ENCODE measurements around the gene XRCC2. TPM values are rescaled to one million over a fixed set of nuclear protein-coding genes. Genes with fewer than 3 reads are reported as not detected.
"Not testable (repeated sequence)": the region's sequence is repeated elsewhere in the genome, so short reads cannot be mapped to it uniquely, and the experiment has no call there.

XRCC2 gene
- 1 to 10 TPM in 1 of 4 donors, under 1 TPM in 2, not detected in 1; under 0.01 to 8.7 (median 0.37) TPM for total RNA-seq

GRCh38 chr7:152675759-152676636, at the start of gene XRCC2:
Gene XRCC2 (minus strand): TSS chr7:152676141. CDS start chr7:152676079, 62 bp downstream.
- Histone ChIP-seq H3K27me3 (no peaks in the 10 kb centered on the region), H3K36me3 (no peaks in the 10 kb centered on the region), H3K27ac (peak within 1 kb of the TSS; percentile 76 to 83), H3K9me3 (no peaks in the 10 kb centered on the region), H3K4me3 (peak within 1 kb of the TSS; percentile 51 to 69), H3K4me1 (peaks cover 0 to 7% of the 10 kb centered on the region in 2 donors)
- intact Hi-C loops (cut with DNase I; ENCODE audit: low total_unique reads): no loop called here
- TF ChIP-seq, protein P1, sequence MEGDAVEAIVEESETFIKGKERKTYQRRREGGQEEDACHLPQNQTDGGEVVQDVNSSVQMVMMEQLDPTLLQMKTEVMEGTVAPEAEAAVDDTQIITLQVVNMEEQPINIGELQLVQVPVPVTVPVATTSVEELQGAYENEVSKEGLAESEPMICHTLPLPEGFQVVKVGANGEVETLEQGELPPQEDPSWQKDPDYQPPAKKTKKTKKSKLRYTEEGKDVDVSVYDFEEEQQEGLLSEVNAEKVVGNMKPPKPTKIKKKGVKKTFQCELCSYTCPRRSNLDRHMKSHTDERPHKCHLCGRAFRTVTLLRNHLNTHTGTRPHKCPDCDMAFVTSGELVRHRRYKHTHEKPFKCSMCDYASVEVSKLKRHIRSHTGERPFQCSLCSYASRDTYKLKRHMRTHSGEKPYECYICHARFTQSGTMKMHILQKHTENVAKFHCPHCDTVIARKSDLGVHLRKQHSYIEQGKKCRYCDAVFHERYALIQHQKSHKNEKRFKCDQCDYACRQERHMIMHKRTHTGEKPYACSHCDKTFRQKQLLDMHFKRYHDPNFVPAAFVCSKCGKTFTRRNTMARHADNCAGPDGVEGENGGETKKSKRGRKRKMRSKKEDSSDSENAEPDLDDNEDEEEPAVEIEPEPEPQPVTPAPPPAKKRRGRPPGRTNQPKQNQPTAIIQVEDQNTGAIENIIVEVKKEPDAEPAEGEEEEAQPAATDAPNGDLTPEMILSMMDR (IDR thresholded peaks at IDR 0.05): no peak
- peak; percentile 48 to 73 for TF ChIP-seq POLR2A (IDR thresholded peaks at IDR 0.05)
- DNase-seq: peak; percentile 88 to 93

DNA sequence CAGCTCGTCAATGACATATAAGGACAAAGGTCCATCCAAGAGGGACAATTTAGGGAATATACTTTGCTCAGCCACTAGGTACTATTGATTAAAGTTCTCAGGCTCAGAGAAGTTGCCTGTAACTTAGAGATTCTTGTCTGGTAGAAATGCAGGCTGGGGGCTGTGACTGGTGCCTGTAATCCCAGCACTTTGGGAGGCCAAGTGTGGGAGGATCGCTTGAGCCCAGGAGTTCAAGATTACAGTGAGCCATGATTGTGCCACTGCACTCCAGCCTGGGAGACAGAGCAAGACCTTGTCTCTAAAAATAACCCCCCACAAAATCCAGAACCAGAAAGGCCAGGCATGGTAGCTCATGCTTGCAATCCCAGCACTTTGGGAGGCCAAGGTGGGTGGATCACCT, 47.4 kb upstream of the XRCC2 start:
- Histone ChIP-seq H3K4me1 (no peaks in the 10 kb centered on the region), H3K4me3 (no peak overlapping the region), H3K27ac (no peak overlapping the region), H3K36me3 (no peaks in the 10 kb centered on the region), H3K27me3 (no peaks in the 10 kb centered on the region), H3K9me3 (no peaks in the 10 kb centered on the region)
- TF ChIP-seq, protein P1 (IDR thresholded peaks at IDR 0.05): no peak
- TF ChIP-seq POLR2A (IDR thresholded peaks at IDR 0.05): no peak
- intact Hi-C loops (cut with DNase I; ENCODE audit: low total_unique reads): no loop called here
- no peak for DNase-seq

DNA sequence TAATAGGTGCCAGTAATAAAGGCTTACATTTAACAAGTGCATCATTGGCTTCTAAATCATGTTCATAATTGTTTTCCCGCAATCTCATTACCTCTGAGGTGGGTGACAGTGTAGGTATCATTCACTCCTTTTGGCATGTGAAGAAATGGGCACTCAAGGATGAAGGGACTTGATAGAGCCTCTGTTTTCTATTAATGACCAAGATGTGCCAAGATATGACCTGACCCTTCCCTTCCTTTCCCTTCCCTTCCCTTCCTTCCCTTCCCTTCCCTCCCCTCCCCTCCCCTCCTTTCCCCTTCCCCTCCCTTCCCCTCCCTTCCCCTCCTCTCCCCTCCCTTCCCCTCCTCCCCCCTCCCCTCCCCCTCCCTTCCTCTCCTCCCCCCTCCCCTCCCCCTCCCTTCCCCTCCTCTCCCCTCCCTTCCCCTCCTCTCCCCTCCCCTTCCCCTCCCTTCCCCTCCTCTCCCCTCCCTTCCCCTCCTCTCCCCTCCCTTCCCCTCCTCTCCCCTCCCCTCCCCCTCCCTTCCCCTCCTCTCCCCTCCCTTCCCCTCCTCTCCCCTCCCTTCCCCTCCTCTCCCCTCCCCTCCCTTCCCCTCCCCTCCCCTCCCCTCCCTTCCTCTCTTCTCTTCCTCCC, 36.6 kb upstream of the XRCC2 start:
- DNase-seq; H3K4me3 ChIP-seq; intact Hi-C loops (cut with DNase I; ENCODE audit: low total_unique reads); H3K27ac ChIP-seq; H3K27me3 ChIP-seq; H3K36me3 ChIP-seq; H3K4me1 ChIP-seq; H3K9me3 ChIP-seq: not testable (repeated sequence)

- DNase-seq: no peak
- no peak overlapping the region for H3K4me3 ChIP-seq
- H3K4me1 ChIP-seq: no peaks in the 10 kb centered on the region
- H3K36me3 ChIP-seq: no peaks in the 10 kb centered on the region
- H3K27me3 ChIP-seq: no peaks in the 10 kb centered on the region
- no peaks in the 10 kb centered on the region for H3K9me3 ChIP-seq
- intact Hi-C loops (cut with DNase I; ENCODE audit: low total_unique reads): no loop called here
- no peak overlapping the region for H3K27ac ChIP-seq
- TF ChIP-seq, protein P1 (IDR thresholded peaks at IDR 0.05): no peak
- no peak for TF ChIP-seq POLR2A (IDR thresholded peaks at IDR 0.05)
These were observed 35.6 kb upstream of the XRCC2 start for GRCh38 chr7:152711444-152711944.

DNA sequence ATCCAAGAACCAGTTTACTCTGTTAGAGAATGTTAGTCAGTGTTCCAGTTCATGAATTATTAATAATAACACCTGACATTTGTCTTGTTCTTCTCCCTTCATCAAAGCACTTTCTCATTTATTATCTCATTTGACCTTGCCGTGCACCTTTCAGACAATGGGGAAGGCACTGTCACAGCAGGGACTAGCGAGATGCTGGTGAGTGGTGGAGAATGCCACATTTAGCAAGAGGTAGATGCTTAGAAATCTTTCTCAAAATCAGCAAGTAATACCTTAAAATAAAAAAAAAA, 34.2 kb upstream of the XRCC2 start:
- Histone ChIP-seq H3K36me3 (no peaks in the 10 kb centered on the region), H3K27me3 (no peaks in the 10 kb centered on the region), H3K4me3 (no peak overlapping the region), H3K27ac (no peak overlapping the region), H3K9me3 (no peaks in the 10 kb centered on the region), H3K4me1 (no peaks in the 10 kb centered on the region)
- TF ChIP-seq, protein P1 (IDR thresholded peaks at IDR 0.05): no peak
- TF ChIP-seq POLR2A (IDR thresholded peaks at IDR 0.05): no peak
- intact Hi-C loops (cut with DNase I; ENCODE audit: low total_unique reads): no loop called here
- DNase-seq: no peak

Measured in uterus (tissue), 4 donors.